Liver (tissue), 9 donors: ENCODE data around the gene PIGH. TPM values are rescaled to one million over a fixed set of nuclear protein-coding genes. Genes with fewer than 3 reads are reported as not detected.

Source experiments
- DNase-seq: peaks from one replicate; pipeline ENCODE4 v3.0.0-alpha.2; 2017; ENCODE audit warnings: low spot score
- H3K27ac ChIP-seq, 2 donors: one replicate each; pipeline ENCODE4 v1.7.0; 2013; ENCODE audit warnings: inconsistent platforms in 2 of 2, low read length in 2 of 2, control low read depth in 1 of 2, low read depth in 1 of 2, mild to moderate bottlenecking in 1 of 2
- H3K27me3 ChIP-seq, 4 donors: one replicate each; pipeline versions ENCODE4 v1.6.1 to v1.7.0; 2013; ENCODE audit warnings: low read length in 3 of 4, inconsistent platforms in 1 of 4, mild to moderate bottlenecking in 1 of 4, moderate library complexity in 1 of 4; ENCODE audit not compliant: control insufficient read depth in 4 of 4, insufficient read depth in 4 of 4
- H3K36me3 ChIP-seq, 4 donors: one replicate each; pipeline versions ENCODE4 v1.6.1 to v1.7.0; 2013; ENCODE audit warnings: low read length in 3 of 4, mild to moderate bottlenecking in 3 of 4, low read depth in 1 of 4, moderate library complexity in 1 of 4; ENCODE audit not compliant: control insufficient read depth in 4 of 4, insufficient read depth in 3 of 4
- H3K4me1 ChIP-seq, 4 donors: one replicate each; pipeline versions ENCODE4 v1.6.1 to v1.7.0; 2013; ENCODE audit warnings: low read length in 3 of 4, mild to moderate bottlenecking in 3 of 4, moderate library complexity in 1 of 4; ENCODE audit not compliant: control insufficient read depth in 4 of 4, insufficient read depth in 4 of 4
- H3K4me3 ChIP-seq, 3 donors: one replicate each; pipeline versions ENCODE4 v1.6.1 to v1.7.0; 2013; ENCODE audit warnings: low read length in 3 of 3, control low read depth in 1 of 3, low read depth in 1 of 3, mild to moderate bottlenecking in 1 of 3
- H3K9ac ChIP-seq, 2 donors: one replicate each; pipeline ENCODE4 v1.7.0; 2013; ENCODE audit warnings: low read length in 2 of 2, mild to moderate bottlenecking in 2 of 2, moderate library complexity in 2 of 2, control low read depth in 1 of 2, low read depth in 1 of 2
- H3K9me3 ChIP-seq, 4 donors: one replicate each; pipeline versions ENCODE4 v1.6.1 to v1.7.0; 2013; ENCODE audit warnings: low read length in 3 of 4; ENCODE audit not compliant: control insufficient read depth in 4 of 4
- ATF3 ChIP-seq: IDR thresholded peaks from 2 replicates; pipeline ENCODE4 v1.6.1; 2016; ENCODE audit warnings: antibody characterized with exemption
- CTCF ChIP-seq: fragments of 150-350 bp; IDR thresholded peaks from 2 replicates; pipeline ENCODE4 v1.5.1; 2017; ENCODE audit warnings: improper control_type of control experiment, low read depth, low read length; ENCODE audit not compliant: missing input control
- EGR1 ChIP-seq, 2 donors: IDR thresholded peaks; 2 replicates each; pipeline ENCODE4 v1.6.1; 2016 to 2018; ENCODE audit warnings: antibody characterized with exemption in 2 of 2, low read depth in 2 of 2
- FOXA1 ChIP-seq: IDR thresholded peaks from 2 replicates; pipeline ENCODE4 v1.6.1; 2016; ENCODE audit warnings: antibody characterized with exemption
- FOXA2 ChIP-seq: IDR thresholded peaks from 2 replicates; pipeline ENCODE4 v1.6.1; 2016; ENCODE audit warnings: antibody characterized with exemption
- GABPA ChIP-seq, 2 donors: IDR thresholded peaks in 1 of 2; conservative IDR thresholded peaks in 1 of 2; 2 replicates each; pipeline ENCODE4 v1.6.1; 2016; ENCODE audit warnings: antibody characterized with exemption in 2 of 2, mild to moderate bottlenecking in 1 of 2, moderate library complexity in 1 of 2
- HNF4A ChIP-seq, 2 donors: conservative IDR thresholded peaks; 2 replicates each; pipeline ENCODE4 v1.6.1; 2016; ENCODE audit warnings: antibody characterized with exemption in 2 of 2, mild to moderate bottlenecking in 2 of 2
- HNF4G ChIP-seq: IDR thresholded peaks from 2 replicates; pipeline ENCODE4 v1.6.1; 2016; ENCODE audit warnings: antibody characterized with exemption
- JUND ChIP-seq, 2 donors: IDR thresholded peaks; 2 replicates each; pipeline ENCODE4 v1.6.1; 2016; ENCODE audit warnings: antibody characterized with exemption in 2 of 2
- MAX ChIP-seq: IDR thresholded peaks from 2 replicates; pipeline ENCODE4 v1.6.1; 2016; ENCODE audit warnings: antibody characterized with exemption
- NR2F2 ChIP-seq: IDR thresholded peaks from 2 replicates; pipeline ENCODE4 v1.6.1; 2016; ENCODE audit warnings: antibody characterized with exemption
- RAD21 ChIP-seq, 2 donors: IDR thresholded peaks; 2 replicates each; pipeline ENCODE4 v1.6.1; 2016; ENCODE audit warnings: antibody characterized with exemption in 2 of 2, mild to moderate bottlenecking in 2 of 2
- REST ChIP-seq: IDR thresholded peaks from 2 replicates; pipeline ENCODE4 v1.6.1; 2016; ENCODE audit warnings: antibody characterized with exemption, mild to moderate bottlenecking
- RXRA ChIP-seq, 2 donors: IDR thresholded peaks; 2 replicates each; pipeline ENCODE4 v1.6.1; 2017 to 2018; ENCODE audit warnings: antibody characterized with exemption in 2 of 2, mild to moderate bottlenecking in 1 of 2
- SP1 ChIP-seq: IDR thresholded peaks from 2 replicates; pipeline ENCODE4 v1.6.1; 2018; ENCODE audit warnings: antibody characterized with exemption, mild to moderate bottlenecking
- TAF1 ChIP-seq: conservative IDR thresholded peaks from 2 replicates; pipeline ENCODE4 v1.6.1; 2016; ENCODE audit warnings: antibody characterized with exemption, mild to moderate bottlenecking
- YY1 ChIP-seq: IDR thresholded peaks from 2 replicates; pipeline ENCODE4 v1.6.1; 2016; ENCODE audit warnings: antibody characterized with exemption, mild to moderate bottlenecking
- ZBTB33 ChIP-seq: IDR thresholded peaks from 2 replicates; pipeline ENCODE4 v1.6.1; 2016; ENCODE audit warnings: antibody characterized with exemption
- WGBS: extraction: QIAGEN DNeasy Blood & Tissue Kit; methylation state at CpG from one replicate; pipeline ENCODE4 v1.1.7; 2013; 5-methylcytosine and 5-hydroxymethylcytosine counted together
- polyA plus RNA-seq, 2 donors: library from polyadenylated mRNA; stranded (reverse) in 1 of 2; unstranded in 1 of 2; fragments of 200-250 nt in 1 of 2; fragments of >200 nt in 1 of 2; fragmentation: Nextera tagmentation in 1 of 2; extraction: Ambion mirVana in 1 of 2; gene quantifications; one replicate each; pipeline versions ENCODE4 v1.2.1 to v1.2.3, GENCODE V29; 2013 to 2015
- total RNA-seq, 2 donors: library from RNA; depleted of rRNA; stranded (reverse); fragments of >200 nt; gene quantifications; one replicate each; pipeline ENCODE4 v1.2.3, GENCODE V29; 2014
- donor health status: healthy.
- donor health status: healthy.
- donor health status: healthy.
- donor health status: healthy.
- donor health status: healthy.

Gene PIGH
- total and polyA plus RNA-seq, 4 donors, result 14.2 to 36.1 (median 21.7) TPM

GRCh38 chr14:67569651-67570290 is 30.3 kb downstream of the PIGH start:
- 87% methylated on average over 4 of the region's 4 CpGs for WGBS
- Histone ChIP-seq H3K4me1 (no peaks in the 10 kb centered on the region), H3K9me3 (no peaks in the 10 kb centered on the region), H3K36me3 (no peaks in the 10 kb centered on the region), H3K27me3 (no peaks in the 10 kb centered on the region), H3K9ac (no peak overlapping the region), H3K4me3 (no peak overlapping the region), H3K27ac (no peak overlapping the region)
- DNase-seq, result no peak
- no peak for TF ChIP-seq RXRA (IDR thresholded peaks at IDR 0.05)
- no peak for TF ChIP-seq CTCF
- TF ChIP-seq JUND (IDR thresholded peaks at IDR 0.05), result no peak
- TF ChIP-seq YY1, result no peak
- no peak for TF ChIP-seq NR2F2
- TF ChIP-seq RAD21 (IDR thresholded peaks at IDR 0.05), result no peak
- TF ChIP-seq FOXA1, result no peak
- TF ChIP-seq HNF4G, result no peak
- TF ChIP-seq SP1, result no peak
- no peak for TF ChIP-seq MAX
- TF ChIP-seq TAF1, result no peak
- no peak for TF ChIP-seq EGR1 (IDR thresholded peaks at IDR 0.05; ENCODE audit: low read depth in 2 of 2)
- no peak for TF ChIP-seq ATF3
- TF ChIP-seq HNF4A (conservative IDR thresholded peaks at IDR 0.05), result no peak
- TF ChIP-seq REST, result no peak
- no peak for TF ChIP-seq ZBTB33
- no peak for TF ChIP-seq FOXA2
- TF ChIP-seq GABPA (IDR thresholded peaks at IDR 0.05 in 1 of 2, conservative IDR thresholded peaks at IDR 0.05 in 1 of 2), result no peak
